SK-N-SH treated with all-trans-retinoic acid at 6 μM for 48 hours (cell line): ENCODE data around the gene AMIGO3.

Experiments used
- CREB5 ChIP-seq: fragments of 250-450 bp; sonication (Bioruptor Pico); IDR thresholded peaks from 2 replicates; pipeline ENCODE4 v1.5.1; 2020; ENCODE audit warnings: low read depth, mild to moderate bottlenecking, moderate library complexity
- ZNF70 ChIP-seq: fragments of 450-650 bp; formaldehyde crosslinking; IDR thresholded peaks from 2 replicates; pipeline ENCODE4 v1.5.0; 2020; ENCODE audit warnings: mild to moderate bottlenecking, moderate library complexity
- ZNF8 ChIP-seq: fragments of 450-650 bp; formaldehyde crosslinking; IDR thresholded peaks from 2 replicates; pipeline ENCODE4 v1.5.0; 2020; ENCODE audit warnings: mild to moderate bottlenecking, moderate library complexity

GRCh38 chr3:49673715-49674496, 45.6 kb downstream of the AMIGO3 start, which contains the start of gene APEH:
- TF ChIP-seq CREB5 (no peak), ZNF70 (no peak), ZNF8 (no peak)
